ENCODE measurements around the gene SLC25A19.

DNA sequence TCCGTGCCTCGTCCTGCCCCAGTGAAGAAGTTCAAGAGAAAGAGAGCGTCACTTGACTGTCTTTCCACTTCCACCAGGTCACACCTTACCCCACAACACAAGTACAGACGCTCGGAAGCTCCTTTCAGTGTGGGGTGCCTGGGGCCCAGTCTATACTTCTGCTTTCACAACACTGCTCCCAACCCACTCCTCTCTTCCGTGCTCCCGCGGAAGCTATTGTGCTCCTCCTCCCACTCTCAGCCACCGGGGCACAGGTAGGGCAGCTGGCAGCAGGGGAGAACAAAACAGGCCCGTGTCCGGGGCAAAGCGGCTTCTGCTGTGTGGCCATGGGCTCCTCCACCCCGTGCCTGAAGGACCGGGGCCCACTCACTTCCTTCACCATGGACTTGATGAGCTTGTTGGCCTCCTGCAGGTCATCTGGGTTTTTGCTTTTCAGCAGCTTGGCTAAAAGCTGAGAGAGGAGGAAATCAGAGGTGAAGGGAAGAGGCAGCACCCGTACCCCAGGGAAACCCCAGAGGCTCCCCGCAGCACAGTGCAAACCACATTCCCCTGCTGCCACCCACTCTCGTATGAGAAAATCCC, 46.7 kb downstream of the SLC25A19 start:
- TF ChIP-seq, protein P1, sequence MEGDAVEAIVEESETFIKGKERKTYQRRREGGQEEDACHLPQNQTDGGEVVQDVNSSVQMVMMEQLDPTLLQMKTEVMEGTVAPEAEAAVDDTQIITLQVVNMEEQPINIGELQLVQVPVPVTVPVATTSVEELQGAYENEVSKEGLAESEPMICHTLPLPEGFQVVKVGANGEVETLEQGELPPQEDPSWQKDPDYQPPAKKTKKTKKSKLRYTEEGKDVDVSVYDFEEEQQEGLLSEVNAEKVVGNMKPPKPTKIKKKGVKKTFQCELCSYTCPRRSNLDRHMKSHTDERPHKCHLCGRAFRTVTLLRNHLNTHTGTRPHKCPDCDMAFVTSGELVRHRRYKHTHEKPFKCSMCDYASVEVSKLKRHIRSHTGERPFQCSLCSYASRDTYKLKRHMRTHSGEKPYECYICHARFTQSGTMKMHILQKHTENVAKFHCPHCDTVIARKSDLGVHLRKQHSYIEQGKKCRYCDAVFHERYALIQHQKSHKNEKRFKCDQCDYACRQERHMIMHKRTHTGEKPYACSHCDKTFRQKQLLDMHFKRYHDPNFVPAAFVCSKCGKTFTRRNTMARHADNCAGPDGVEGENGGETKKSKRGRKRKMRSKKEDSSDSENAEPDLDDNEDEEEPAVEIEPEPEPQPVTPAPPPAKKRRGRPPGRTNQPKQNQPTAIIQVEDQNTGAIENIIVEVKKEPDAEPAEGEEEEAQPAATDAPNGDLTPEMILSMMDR (IDR thresholded peaks at IDR 0.05) = no peak
- TF ChIP-seq POLR2A (IDR thresholded peaks at IDR 0.05) (no peak), POLR2AphosphoS5 (IDR thresholded peaks at IDR 0.05) (no peak)
